ENCODE data around the gene SLCO2B1. TPM values are rescaled to one million over a fixed set of nuclear protein-coding genes. Genes with fewer than 3 reads are reported as not detected.

Gene SLCO2B1
- total RNA-seq, 1 experiment from 2014 or later, result not detected

DNA sequence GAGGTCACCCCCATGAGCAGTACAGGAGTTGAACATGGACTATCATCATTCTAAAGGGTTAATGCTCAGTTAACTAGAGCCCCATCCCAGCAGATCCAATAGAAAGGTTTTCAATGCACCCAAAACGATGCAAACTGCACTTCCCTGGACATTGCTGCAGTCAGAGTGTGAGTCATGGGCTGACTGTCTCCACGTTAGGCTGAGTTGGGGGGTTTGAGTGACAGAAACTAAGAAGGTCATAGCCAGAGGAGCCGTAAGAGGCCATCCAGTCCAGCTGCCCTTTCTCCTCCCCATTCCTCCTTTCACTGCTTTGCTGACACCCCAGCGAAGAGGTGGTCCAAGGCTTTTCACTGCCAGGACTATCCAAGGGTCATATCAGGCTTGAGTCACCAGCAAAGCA, 43.7 kb upstream of the SLCO2B1 start:
- ChIA-PET POLR2A (no interaction called here), CTCF (interaction anchor here (0.6 to 1.0 kb wide), 2 partner anchors 32 to 349 kb away, joined by 3 read pairs; no protein-coding TSS in a partner anchor)
- H3K4me3 Mint-ChIP-seq (ENCODE audit: unreplicated experiment), result no peak overlapping the region
- TF ChIP-seq, protein P1, sequence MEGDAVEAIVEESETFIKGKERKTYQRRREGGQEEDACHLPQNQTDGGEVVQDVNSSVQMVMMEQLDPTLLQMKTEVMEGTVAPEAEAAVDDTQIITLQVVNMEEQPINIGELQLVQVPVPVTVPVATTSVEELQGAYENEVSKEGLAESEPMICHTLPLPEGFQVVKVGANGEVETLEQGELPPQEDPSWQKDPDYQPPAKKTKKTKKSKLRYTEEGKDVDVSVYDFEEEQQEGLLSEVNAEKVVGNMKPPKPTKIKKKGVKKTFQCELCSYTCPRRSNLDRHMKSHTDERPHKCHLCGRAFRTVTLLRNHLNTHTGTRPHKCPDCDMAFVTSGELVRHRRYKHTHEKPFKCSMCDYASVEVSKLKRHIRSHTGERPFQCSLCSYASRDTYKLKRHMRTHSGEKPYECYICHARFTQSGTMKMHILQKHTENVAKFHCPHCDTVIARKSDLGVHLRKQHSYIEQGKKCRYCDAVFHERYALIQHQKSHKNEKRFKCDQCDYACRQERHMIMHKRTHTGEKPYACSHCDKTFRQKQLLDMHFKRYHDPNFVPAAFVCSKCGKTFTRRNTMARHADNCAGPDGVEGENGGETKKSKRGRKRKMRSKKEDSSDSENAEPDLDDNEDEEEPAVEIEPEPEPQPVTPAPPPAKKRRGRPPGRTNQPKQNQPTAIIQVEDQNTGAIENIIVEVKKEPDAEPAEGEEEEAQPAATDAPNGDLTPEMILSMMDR (IDR thresholded peaks at IDR 0.05; ENCODE audit: unreplicated experiment), result no peak
- DNase-seq (ENCODE audit: unreplicated experiment), result no peak
- no peaks in the 10 kb centered on the region for H3K27me3 Mint-ChIP-seq (ENCODE audit: insufficient read depth, unreplicated experiment)
- intact Hi-C loops (cut with micrococcal nuclease), result no loop called here
- BruUV-seq (replicated peaks), result no TSS peak
- H3K9me3 Mint-ChIP-seq (ENCODE audit: unreplicated experiment), result no peaks in the 10 kb centered on the region
- H3K36me3 Mint-ChIP-seq (ENCODE audit: insufficient read depth, unreplicated experiment), result peaks cover 7% of the 10 kb centered on the region
- peaks cover 8% of the 10 kb centered on the region for H3K4me1 Mint-ChIP-seq (ENCODE audit: insufficient read depth, unreplicated experiment)
- H3K27ac Mint-ChIP-seq (ENCODE audit: low read depth, unreplicated experiment), result no peak overlapping the region

DNA sequence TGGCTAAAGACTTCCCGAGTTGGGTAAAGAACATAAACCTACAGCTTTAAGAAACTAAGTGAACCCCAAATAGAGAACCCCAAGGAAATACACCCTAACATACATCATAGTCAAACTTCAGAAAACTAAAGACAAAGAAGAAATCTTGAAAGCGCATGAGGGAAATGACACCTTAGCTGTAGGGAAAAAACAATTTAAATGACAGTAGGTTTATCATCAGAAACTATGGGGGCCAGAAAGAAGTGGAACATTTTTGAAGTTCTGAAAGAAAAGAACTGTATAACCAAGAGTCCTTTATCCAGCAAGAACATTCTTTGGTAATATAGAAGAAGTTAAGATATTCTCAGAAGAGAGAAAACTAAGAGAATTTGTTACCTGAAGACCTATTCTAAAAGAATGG, 38.7 kb upstream of the SLCO2B1 start:
- Mint-ChIP-seq H3K4me1 (ENCODE audit: insufficient read depth, unreplicated experiment) (no peaks in the 10 kb centered on the region), H3K27me3 (ENCODE audit: insufficient read depth, unreplicated experiment) (peaks cover 7% of the 10 kb centered on the region), H3K4me3 (ENCODE audit: unreplicated experiment) (no peak overlapping the region), H3K36me3 (ENCODE audit: insufficient read depth, unreplicated experiment) (peaks cover 3% of the 10 kb centered on the region), H3K27ac (ENCODE audit: low read depth, unreplicated experiment) (no peak overlapping the region), H3K9me3 (ENCODE audit: unreplicated experiment) (peaks cover 13% of the 10 kb centered on the region)
- POLR2A ChIA-PET, result no interaction called here
- CTCF ChIA-PET, result interaction anchor here (0.6 to 0.8 kb wide), 2 partner anchors 93 to 486 kb away, joined by 3 read pairs; no protein-coding TSS in a partner anchor
- intact Hi-C loops (cut with micrococcal nuclease), result no loop called here
- DNase-seq (ENCODE audit: unreplicated experiment), result no peak
- TF ChIP-seq, protein P1 (IDR thresholded peaks at IDR 0.05; ENCODE audit: unreplicated experiment), result no peak
- no TSS peak for BruUV-seq (replicated peaks)

DNA sequence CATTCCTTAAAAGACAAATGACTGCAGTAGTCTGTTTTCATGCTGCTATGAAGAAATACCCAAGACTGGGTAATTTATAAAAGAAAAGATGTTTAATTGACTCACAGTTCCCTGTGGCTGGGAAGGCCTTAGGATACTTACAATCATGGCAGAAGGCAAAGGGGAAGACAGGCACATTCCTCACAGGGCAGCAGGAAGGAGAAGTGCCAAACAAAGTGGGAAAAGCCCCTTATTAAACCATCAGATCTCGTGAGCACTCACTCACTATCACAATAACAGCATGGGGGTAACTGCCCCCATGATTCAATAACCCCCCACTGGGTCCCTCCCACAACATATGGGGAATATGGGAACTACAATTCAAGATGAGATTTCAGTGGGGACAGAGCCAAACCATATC, 37.9 kb upstream of the SLCO2B1 start:
- peaks cover 17% of the 10 kb centered on the region for H3K9me3 Mint-ChIP-seq (ENCODE audit: unreplicated experiment)
- POLR2A ChIA-PET, result no interaction called here
- H3K4me3 Mint-ChIP-seq (ENCODE audit: unreplicated experiment), result no peak overlapping the region
- CTCF ChIA-PET, result no interaction called here
- H3K36me3 Mint-ChIP-seq (ENCODE audit: insufficient read depth, unreplicated experiment), result peaks cover 6% of the 10 kb centered on the region
- no TSS peak for BruUV-seq (replicated peaks)
- DNase-seq (ENCODE audit: unreplicated experiment), result no peak
- intact Hi-C loops (cut with micrococcal nuclease), result no loop called here
- no peak overlapping the region for H3K27ac Mint-ChIP-seq (ENCODE audit: low read depth, unreplicated experiment)
- H3K4me1 Mint-ChIP-seq (ENCODE audit: insufficient read depth, unreplicated experiment), result no peaks in the 10 kb centered on the region
- H3K27me3 Mint-ChIP-seq (ENCODE audit: insufficient read depth, unreplicated experiment), result peaks cover 11% of the 10 kb centered on the region
- TF ChIP-seq, protein P1 (IDR thresholded peaks at IDR 0.05; ENCODE audit: unreplicated experiment), result no peak

DNA sequence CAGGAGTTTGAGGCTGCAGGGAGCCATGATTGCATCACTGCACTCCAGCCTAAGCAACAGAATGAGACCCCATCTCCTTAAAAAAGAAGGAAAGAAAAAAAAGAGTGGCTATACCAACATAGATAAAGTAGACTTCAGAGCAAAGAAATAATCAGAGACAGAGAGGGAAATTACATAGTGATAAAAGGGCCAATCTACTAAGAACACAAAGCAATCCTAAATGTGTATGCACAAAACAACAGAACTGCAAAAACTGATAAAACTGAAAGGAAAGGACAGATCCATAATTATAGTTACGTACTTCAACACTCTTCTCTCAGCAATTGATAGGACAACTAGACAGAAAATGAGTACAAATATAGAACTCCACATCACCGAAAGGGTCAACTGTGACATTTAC, 36.4 kb upstream of the SLCO2B1 start:
- intact Hi-C loops (cut with micrococcal nuclease), result no loop called here
- H3K9me3 Mint-ChIP-seq (ENCODE audit: unreplicated experiment), result peaks cover 24% of the 10 kb centered on the region
- POLR2A ChIA-PET, result no interaction called here
- peaks cover 6% of the 10 kb centered on the region for H3K36me3 Mint-ChIP-seq (ENCODE audit: insufficient read depth, unreplicated experiment)
- CTCF ChIA-PET, result interaction anchor here (0.7 kb wide), 1 partner anchor 143 kb away, joined by 3 read pairs; no protein-coding TSS in a partner anchor
- peaks cover 11% of the 10 kb centered on the region for H3K27me3 Mint-ChIP-seq (ENCODE audit: insufficient read depth, unreplicated experiment)
- DNase-seq (ENCODE audit: unreplicated experiment), result no peak
- no peak overlapping the region for H3K4me3 Mint-ChIP-seq (ENCODE audit: unreplicated experiment)
- BruUV-seq (replicated peaks), result no TSS peak
- TF ChIP-seq, protein P1 (IDR thresholded peaks at IDR 0.05; ENCODE audit: unreplicated experiment), result no peak
- H3K27ac Mint-ChIP-seq (ENCODE audit: low read depth, unreplicated experiment), result no peak overlapping the region
- no peaks in the 10 kb centered on the region for H3K4me1 Mint-ChIP-seq (ENCODE audit: insufficient read depth, unreplicated experiment)

All from MCF 10A (cell line).